Coronary artery (tissue), 2 donors: ENCODE data around the gene COMP.
"Not testable (repeated sequence)": the region's sequence is repeated elsewhere in the genome, so short reads cannot be mapped to it uniquely, and the experiment has no call there.

Experiments
- DNase-seq: peaks from one replicate; pipeline ENCODE4 v3.0.0-alpha.2; 2017; ENCODE audit warnings: low spot score
- H3K27ac ChIP-seq, 2 donors: fragments of 200-600 bp; sonication (generic); one replicate each; pipeline ENCODE4 v1.5.1; 2016 to 2019
- H3K4me3 ChIP-seq: fragments of 200-600 bp; sonication (generic); 2 replicates; pipeline ENCODE4 v1.5.1; 2016; ENCODE audit warnings: mild to moderate bottlenecking, moderate library complexity
- TF ChIP-seq, protein P1 (sequence below): fragments of 200-600 bp; sonication (generic); IDR thresholded peaks from one replicate; pipeline ENCODE4 v1.5.1; 2019; ENCODE audit warnings: antibody characterized with exemption

The COMP gene

GRCh38 chr19:18832306-18833140, 41.4 kb upstream of the COMP start:
- no peak for DNase-seq
- peak overlapping the region; percentile 93 for H3K4me3 ChIP-seq
- peak overlapping the region; percentile 73 to 90 for H3K27ac ChIP-seq
- TF ChIP-seq, protein P1, sequence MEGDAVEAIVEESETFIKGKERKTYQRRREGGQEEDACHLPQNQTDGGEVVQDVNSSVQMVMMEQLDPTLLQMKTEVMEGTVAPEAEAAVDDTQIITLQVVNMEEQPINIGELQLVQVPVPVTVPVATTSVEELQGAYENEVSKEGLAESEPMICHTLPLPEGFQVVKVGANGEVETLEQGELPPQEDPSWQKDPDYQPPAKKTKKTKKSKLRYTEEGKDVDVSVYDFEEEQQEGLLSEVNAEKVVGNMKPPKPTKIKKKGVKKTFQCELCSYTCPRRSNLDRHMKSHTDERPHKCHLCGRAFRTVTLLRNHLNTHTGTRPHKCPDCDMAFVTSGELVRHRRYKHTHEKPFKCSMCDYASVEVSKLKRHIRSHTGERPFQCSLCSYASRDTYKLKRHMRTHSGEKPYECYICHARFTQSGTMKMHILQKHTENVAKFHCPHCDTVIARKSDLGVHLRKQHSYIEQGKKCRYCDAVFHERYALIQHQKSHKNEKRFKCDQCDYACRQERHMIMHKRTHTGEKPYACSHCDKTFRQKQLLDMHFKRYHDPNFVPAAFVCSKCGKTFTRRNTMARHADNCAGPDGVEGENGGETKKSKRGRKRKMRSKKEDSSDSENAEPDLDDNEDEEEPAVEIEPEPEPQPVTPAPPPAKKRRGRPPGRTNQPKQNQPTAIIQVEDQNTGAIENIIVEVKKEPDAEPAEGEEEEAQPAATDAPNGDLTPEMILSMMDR: no peak

DNA sequence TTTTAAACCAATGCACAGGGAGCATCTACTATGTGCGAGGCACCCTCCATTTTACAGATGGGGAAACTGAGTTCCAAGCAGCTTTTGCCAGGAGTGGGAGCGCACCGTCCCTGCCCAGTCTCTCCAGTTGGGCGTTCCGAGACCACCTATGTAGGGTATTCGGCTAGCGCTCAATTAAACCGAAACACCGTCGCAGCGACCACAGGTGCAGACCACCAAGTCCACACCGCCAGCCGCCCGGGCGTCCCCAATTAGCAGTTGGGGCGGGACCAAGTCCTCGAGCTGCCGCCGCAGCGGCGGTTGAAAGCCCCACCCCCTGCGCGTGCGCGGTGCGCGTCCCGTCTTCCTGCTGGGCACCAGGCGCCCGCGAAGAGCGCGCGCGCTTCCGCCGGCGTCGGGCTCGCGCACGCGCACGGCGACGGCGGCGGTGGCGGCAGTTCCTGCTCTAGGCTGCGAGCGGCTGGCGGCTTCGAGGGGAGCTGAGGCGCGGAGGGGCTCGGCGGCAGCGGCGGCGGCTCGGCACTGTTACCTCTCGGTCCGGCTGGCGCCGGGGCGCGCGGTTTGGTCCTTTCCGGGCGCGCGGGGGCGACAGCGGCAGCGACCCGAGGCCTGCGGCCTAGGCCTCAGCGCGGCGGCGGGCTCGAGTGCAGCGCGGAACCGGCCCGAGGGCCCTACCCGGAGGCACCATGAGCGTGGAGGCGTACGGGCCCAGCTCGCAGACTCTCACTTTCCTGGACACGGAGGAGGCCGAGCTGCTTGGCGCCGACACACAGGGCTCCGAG, 40.6 kb upstream of the COMP start, which contains the start of gene UPF1:
Gene UPF1, plus strand, starts transcription at position 436 of the 782 bp plus-strand sequence. Its CDS starts 251 bp downstream, at position 687.
- H3K27ac ChIP-seq: peak within 1 kb of the TSS; percentile 73 to 90
- DNase-seq: peak; percentile 94
- H3K4me3 ChIP-seq: peak within 1 kb of the TSS; percentile 93
- TF ChIP-seq, protein P1: no peak

- no peak for DNase-seq
- Histone ChIP-seq H3K4me3 (no peak overlapping the region), H3K27ac (no peak overlapping the region)
- TF ChIP-seq, protein P1: no peak
Observed at GRCh38 chr19:18830488-18830887, 39.4 kb upstream of the COMP start.

DNA sequence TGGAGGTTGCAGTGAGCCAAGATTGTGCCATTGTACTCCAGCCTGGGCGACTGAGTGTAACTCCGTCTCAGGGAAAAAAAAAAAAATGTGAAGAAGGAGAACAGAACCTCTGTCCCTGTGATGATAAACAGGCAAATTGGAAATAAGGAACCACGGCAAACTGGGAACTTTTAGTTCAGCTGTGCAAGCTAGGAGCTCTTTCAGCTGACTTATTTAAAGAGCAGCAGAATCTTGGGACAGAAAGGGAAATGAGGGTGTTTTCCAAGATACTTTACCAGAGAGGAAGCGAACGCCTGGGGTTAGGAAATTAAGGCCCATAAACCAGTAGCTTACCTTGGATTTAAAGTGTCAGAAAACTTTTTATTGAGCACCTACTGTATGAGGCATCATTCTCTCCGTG, 37.7 kb upstream of the COMP start:
- H3K27ac ChIP-seq: no peak overlapping the region
- no peak for DNase-seq
- TF ChIP-seq, protein P1: no peak

DNA sequence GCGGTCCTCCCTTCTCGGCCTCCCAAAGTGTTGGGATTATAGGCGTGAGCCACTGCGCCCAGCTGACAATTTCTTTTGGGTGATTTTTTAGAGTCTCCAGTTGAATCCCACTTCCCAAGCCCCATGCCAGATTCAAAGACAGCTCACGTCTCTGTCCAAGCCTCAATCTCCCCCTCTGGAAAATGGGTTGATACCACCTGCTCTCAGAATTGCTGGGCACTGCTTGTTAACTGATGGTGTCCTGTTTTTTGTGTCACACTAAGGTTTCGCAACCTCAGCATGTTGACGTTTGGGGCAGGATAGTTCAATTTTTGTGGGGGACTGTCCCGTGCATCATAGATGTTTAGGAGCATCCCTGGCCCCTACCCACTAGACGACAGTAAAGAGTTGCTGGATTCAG, 26.5 kb upstream of the COMP start:
- Histone ChIP-seq H3K4me3 (no peak overlapping the region), H3K27ac (no peak overlapping the region)
- TF ChIP-seq, protein P1: no peak
- DNase-seq: no peak

More for the DNA sequence above, 37.7 kb upstream of the COMP start:
- no peak overlapping the region for H3K4me3 ChIP-seq

DNA sequence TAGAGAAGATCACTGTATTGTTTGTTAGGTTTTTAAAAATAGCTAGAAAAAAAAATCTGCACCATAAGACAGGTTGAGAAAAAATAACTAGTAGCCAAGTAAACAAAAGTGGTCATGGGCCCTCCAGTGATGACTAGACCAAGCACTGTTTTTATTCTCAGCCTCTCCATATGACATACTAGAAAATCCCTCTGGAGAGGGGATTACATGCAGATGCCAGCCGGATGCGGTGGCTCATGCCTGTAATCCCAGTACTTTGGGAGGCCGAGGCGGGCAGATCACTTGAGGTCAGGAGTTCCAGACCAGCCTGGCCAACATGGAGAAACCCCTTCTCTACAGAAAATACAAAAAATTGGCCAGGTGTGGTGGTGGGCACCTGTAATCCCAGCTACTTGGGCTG, 25.5 kb upstream of the COMP start:
- H3K27ac ChIP-seq, DNase-seq, H3K4me3 ChIP-seq: not testable (repeated sequence)

GRCh38 chr19:18815673-18816072, 24.6 kb upstream of the COMP start:
- H3K27ac ChIP-seq: no peak overlapping the region
- TF ChIP-seq, protein P1: no peak
- no peak overlapping the region for H3K4me3 ChIP-seq
- no peak for DNase-seq
